GM23338 (cell line): ENCODE measurements around the gene PGBD5. TPM values are rescaled to one million over a fixed set of nuclear protein-coding genes. Genes with fewer than 3 reads are reported as not detected.

Source experiments
- ATAC-seq: fragments of 200-7000 bp; cut with Tn5 transposase; 3 replicates; pipeline ENCODE4 v1.9.1; 2020
- DNase-seq: peaks from one replicate; pipeline ENCODE4 v3.0.0-alpha.2; 2015; ENCODE audit warnings: low spot score
- H2AFZ ChIP-seq: fragments of 200-600 bp; sonication (generic); 2 replicates; pipeline ENCODE4 v1.8.0; 2016; ENCODE audit warnings: antibody characterized with exemption, mild to moderate bottlenecking, moderate library complexity
- H3F3A ChIP-seq: fragments of 200-600 bp; sonication (generic); replicated peaks from 2 replicates; pipeline ENCODE4 v1.8.0; 2017; ENCODE audit warnings: antibody characterized with exemption, mixed run types, low read depth
- H3K27ac ChIP-seq: fragments of 200-600 bp; sonication (generic); 2 replicates; pipeline ENCODE4 v1.6.1; 2016; ENCODE audit warnings: low read depth
- H3K27me3 ChIP-seq: fragments of 200-600 bp; sonication (generic); 2 replicates; pipeline ENCODE4 v1.8.0; 2016; ENCODE audit warnings: mild to moderate bottlenecking, mixed run types, moderate library complexity; ENCODE audit not compliant: insufficient read depth
- H3K36me3 ChIP-seq: fragments of 200-600 bp; sonication (generic); 2 replicates; pipeline ENCODE4 v1.8.0; 2016; ENCODE audit warnings: mild to moderate bottlenecking; ENCODE audit not compliant: insufficient read depth
- H3K4me1 ChIP-seq: fragments of 200-600 bp; sonication (generic); 2 replicates; pipeline ENCODE4 v1.8.0; 2016; ENCODE audit warnings: mild to moderate bottlenecking, moderate library complexity; ENCODE audit not compliant: insufficient read depth
- H3K4me2 ChIP-seq: fragments of 200-600 bp; sonication (generic); 2 replicates; pipeline ENCODE4 v1.7.1; 2017; ENCODE audit warnings: mixed run types
- H3K4me3 ChIP-seq: fragments of 200-600 bp; sonication (generic); 2 replicates; pipeline ENCODE4 v1.6.1; 2016; ENCODE audit warnings: mixed run types
- H3K79me2 ChIP-seq: fragments of 200-600 bp; sonication (generic); replicated peaks from 2 replicates; pipeline ENCODE4 v1.8.0; 2017; ENCODE audit warnings: mild to moderate bottlenecking; ENCODE audit not compliant: insufficient read depth
- H3K9me2 ChIP-seq: fragments of 200-600 bp; sonication (generic); 2 replicates; pipeline ENCODE4 v1.8.0; 2017; ENCODE audit not compliant: insufficient read depth
- H4K20me1 ChIP-seq: fragments of 200-600 bp; sonication (generic); replicated peaks from 2 replicates; pipeline ENCODE4 v1.8.0; 2017; ENCODE audit warnings: mild to moderate bottlenecking; ENCODE audit not compliant: insufficient read depth
- H3K27ac Mint-ChIP-seq: 2 replicates; pipeline ENCODE4 v1.8.0; 2020; ENCODE audit warnings: inconsistent platforms, mild to moderate bottlenecking, moderate library complexity, mixed read lengths
- H3K27me3 Mint-ChIP-seq: 3 replicates; pipeline ENCODE4 v1.8.0; 2022; ENCODE audit warnings: low read depth, mild to moderate bottlenecking, moderate library complexity, mixed read lengths, inconsistent platforms; ENCODE audit not compliant: insufficient read depth, poor library complexity
- H3K36me3 Mint-ChIP-seq: 3 replicates; pipeline ENCODE4 v1.8.0; 2021; ENCODE audit warnings: low read depth, mild to moderate bottlenecking, inconsistent platforms, moderate library complexity, mixed read lengths
- H3K4me1 Mint-ChIP-seq: 3 replicates; pipeline ENCODE4 v1.8.0; 2020; ENCODE audit warnings: mild to moderate bottlenecking, inconsistent platforms, mixed read lengths
- H3K4me3 Mint-ChIP-seq: 3 replicates; pipeline ENCODE4 v1.8.0; 2021; ENCODE audit warnings: moderate library complexity, mild to moderate bottlenecking, inconsistent platforms, mixed read lengths
- H3K9me3 Mint-ChIP-seq: 3 replicates; pipeline ENCODE4 v1.8.0; 2020; ENCODE audit warnings: moderate library complexity, mild to moderate bottlenecking, inconsistent platforms, mixed read lengths
- CTCF ChIP-seq, 2 experiments: fragments of 200-600 bp in 1 of 2; sonication (generic) in 1 of 2; conservative IDR thresholded peaks; 2 replicates each; pipeline versions ENCODE4 v1.5.1 to v1.6.1; 2016 to 2017; ENCODE audit warnings: antibody characterized with exemption in 2 of 2, low read depth in 2 of 2, mild to moderate bottlenecking in 2 of 2, moderate library complexity in 1 of 2
- NANOG ChIP-seq: IDR thresholded peaks from 2 replicates; pipeline ENCODE4 v1.6.1; 2016; ENCODE audit warnings: antibody characterized with exemption, borderline replicate concordance
- STAT1 ChIP-seq: IDR thresholded peaks from one replicate; pipeline ENCODE4 v1.6.1; 2016; ENCODE audit warnings: antibody characterized with exemption; ENCODE audit not compliant: unreplicated experiment
- ZNF114 ChIP-seq: fragments of 250-450 bp; sonication (Bioruptor Pico); IDR thresholded peaks from 2 replicates; pipeline ENCODE4 v1.5.0; 2020; ENCODE audit warnings: mild to moderate bottlenecking, moderate library complexity
- ZNF331 ChIP-seq: fragments of 250-450 bp; sonication (Bioruptor Pico); IDR thresholded peaks from 2 replicates; pipeline ENCODE4 v1.5.0; 2020; ENCODE audit warnings: low read depth, mild to moderate bottlenecking, moderate library complexity
- ZNF462 ChIP-seq: fragments of 250-450 bp; sonication (Bioruptor Pico); IDR thresholded peaks from 2 replicates; pipeline ENCODE4 v1.5.0; 2020; ENCODE audit warnings: mild to moderate bottlenecking, moderate library complexity
- polyA plus RNA-seq: library from polyadenylated mRNA; unstranded; fragments of >200 nt; fragmentation: Nextera tagmentation; extraction: Ambion mirVana; gene quantifications from 2 replicates; pipeline ENCODE4 v1.2.1, GENCODE V29; 2016
- total RNA-seq: library from RNA; depleted of rRNA; stranded (reverse); fragments of >200 nt; shearing (Covaris generic); gene quantifications from 2 replicates; pipeline ENCODE4 v1.2.3, GENCODE V29; 2014
- TF ChIP-seq, protein P1 (sequence below): IDR thresholded peaks from one replicate; pipeline ENCODE4 v1.6.1; 2018; ENCODE audit warnings: antibody characterized with exemption; ENCODE audit not compliant: unreplicated experiment

The PGBD5 gene
- total and polyA plus RNA-seq, 2 experiments from 2014 or later = 3.4 to 16.6 TPM

- no peak for TF ChIP-seq ZNF462 (CRISPR knock-in tag)
- no peak for TF ChIP-seq ZNF114
- TF ChIP-seq ZNF331 (CRISPR knock-in tag) = no peak
Measured at GRCh38 chr1:230456478-230456877, 30.3 kb upstream of the PGBD5 start (continued).

DNA sequence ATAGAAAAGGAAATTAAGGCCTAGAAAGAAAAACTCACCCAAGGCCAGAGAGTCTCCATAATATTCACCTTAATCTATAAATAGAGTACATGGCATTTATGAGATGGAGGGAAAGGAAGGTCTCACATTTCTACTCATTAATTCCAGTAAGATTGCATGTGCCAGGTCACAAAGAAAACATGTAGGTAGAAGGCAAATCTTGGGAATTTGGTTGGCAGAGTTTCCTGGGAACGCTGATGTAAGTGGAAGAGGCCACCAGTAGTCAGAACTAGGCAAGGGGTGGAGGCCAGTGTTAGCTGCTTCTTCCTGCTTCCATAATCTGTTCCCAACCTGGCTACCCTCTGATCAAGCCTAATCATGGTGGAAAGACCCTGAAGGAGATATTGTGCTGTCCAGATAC lies 29.2 kb upstream of the PGBD5 start:
- no peak for ATAC-seq
- no peak overlapping the region for H3K27ac ChIP-seq
- H3K36me3 ChIP-seq = no peaks in the 10 kb centered on the region
- no peak for TF ChIP-seq ZNF331 (CRISPR knock-in tag)
- TF ChIP-seq, protein P1, sequence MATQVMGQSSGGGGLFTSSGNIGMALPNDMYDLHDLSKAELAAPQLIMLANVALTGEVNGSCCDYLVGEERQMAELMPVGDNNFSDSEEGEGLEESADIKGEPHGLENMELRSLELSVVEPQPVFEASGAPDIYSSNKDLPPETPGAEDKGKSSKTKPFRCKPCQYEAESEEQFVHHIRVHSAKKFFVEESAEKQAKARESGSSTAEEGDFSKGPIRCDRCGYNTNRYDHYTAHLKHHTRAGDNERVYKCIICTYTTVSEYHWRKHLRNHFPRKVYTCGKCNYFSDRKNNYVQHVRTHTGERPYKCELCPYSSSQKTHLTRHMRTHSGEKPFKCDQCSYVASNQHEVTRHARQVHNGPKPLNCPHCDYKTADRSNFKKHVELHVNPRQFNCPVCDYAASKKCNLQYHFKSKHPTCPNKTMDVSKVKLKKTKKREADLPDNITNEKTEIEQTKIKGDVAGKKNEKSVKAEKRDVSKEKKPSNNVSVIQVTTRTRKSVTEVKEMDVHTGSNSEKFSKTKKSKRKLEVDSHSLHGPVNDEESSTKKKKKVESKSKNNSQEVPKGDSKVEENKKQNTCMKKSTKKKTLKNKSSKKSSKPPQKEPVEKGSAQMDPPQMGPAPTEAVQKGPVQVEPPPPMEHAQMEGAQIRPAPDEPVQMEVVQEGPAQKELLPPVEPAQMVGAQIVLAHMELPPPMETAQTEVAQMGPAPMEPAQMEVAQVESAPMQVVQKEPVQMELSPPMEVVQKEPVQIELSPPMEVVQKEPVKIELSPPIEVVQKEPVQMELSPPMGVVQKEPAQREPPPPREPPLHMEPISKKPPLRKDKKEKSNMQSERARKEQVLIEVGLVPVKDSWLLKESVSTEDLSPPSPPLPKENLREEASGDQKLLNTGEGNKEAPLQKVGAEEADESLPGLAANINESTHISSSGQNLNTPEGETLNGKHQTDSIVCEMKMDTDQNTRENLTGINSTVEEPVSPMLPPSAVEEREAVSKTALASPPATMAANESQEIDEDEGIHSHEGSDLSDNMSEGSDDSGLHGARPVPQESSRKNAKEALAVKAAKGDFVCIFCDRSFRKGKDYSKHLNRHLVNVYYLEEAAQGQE = no peak
- TF ChIP-seq NANOG = no peak
- no peak for TF ChIP-seq CTCF (conservative IDR thresholded peaks at IDR 0.05; ENCODE audit: low read depth in 2 of 2)
- no peak for TF ChIP-seq STAT1

More for the DNA sequence above, 29.2 kb upstream of the PGBD5 start:
- Histone ChIP-seq H3F3A (no peaks in the 10 kb centered on the region), H3K79me2 (no peaks in the 10 kb centered on the region), H3K4me2 (no peak overlapping the region), H3K4me1 (peaks cover 9% of the 10 kb centered on the region; the same call in 1 of the 2 replicates), H3K27me3 (no peaks in the 10 kb centered on the region), H4K20me1 (no peaks in the 10 kb centered on the region), H2AFZ (no peak overlapping the region), H3K4me3 (no peak overlapping the region), H3K9me2 (peaks cover 3% of the 10 kb centered on the region; the same call in 1 of the 2 replicates)
- H3K4me1 Mint-ChIP-seq = peaks cover 8% of the 10 kb centered on the region; the same call in 2 of the 3 replicates
- no peak for DNase-seq
- peaks cover 1% of the 10 kb centered on the region for H3K27me3 Mint-ChIP-seq
- no peaks in the 10 kb centered on the region for H3K9me3 Mint-ChIP-seq
- no peaks in the 10 kb centered on the region for H3K36me3 Mint-ChIP-seq
- H3K4me3 Mint-ChIP-seq = no peak overlapping the region
- H3K27ac Mint-ChIP-seq = no peak overlapping the region
